Duodenal mucosa (tissue), 2 donors: Measurements from ENCODE around the gene MED23.

Experiments used
- H3K27ac ChIP-seq: one replicate; pipeline ENCODE4 v1.7.0; 2013; ENCODE audit warnings: low read depth, low read length
- H3K27me3 ChIP-seq, 2 donors: one replicate each; pipeline ENCODE4 v1.7.0; 2013; ENCODE audit warnings: low read length in 2 of 2, control low read depth in 1 of 2; ENCODE audit not compliant: insufficient read depth in 2 of 2, control insufficient read depth in 1 of 2
- H3K36me3 ChIP-seq, 2 donors: one replicate each; pipeline ENCODE4 v1.7.0; 2013; ENCODE audit warnings: low read length in 2 of 2, control low read depth in 1 of 2; ENCODE audit not compliant: insufficient read depth in 2 of 2, control insufficient read depth in 1 of 2
- H3K4me1 ChIP-seq, 2 donors: one replicate each; pipeline ENCODE4 v1.7.0; 2013; ENCODE audit warnings: low read length in 2 of 2, control low read depth in 1 of 2; ENCODE audit not compliant: insufficient read depth in 2 of 2, control insufficient read depth in 1 of 2
- H3K4me3 ChIP-seq, 2 donors: one replicate each; pipeline ENCODE4 v1.7.0; 2013; ENCODE audit warnings: low read length in 2 of 2, low read depth in 1 of 2
- H3K9ac ChIP-seq, 2 donors: one replicate each; pipeline ENCODE4 v1.7.0; 2013; ENCODE audit warnings: low read length in 2 of 2, low read depth in 1 of 2
- H3K9me3 ChIP-seq, 2 donors: one replicate each; pipeline ENCODE4 v1.7.0; 2013; ENCODE audit warnings: low read length in 2 of 2, control low read depth in 1 of 2; ENCODE audit not compliant: control insufficient read depth in 1 of 2

MED23 gene

GRCh38 chr6:131655951-131656350 is 27.9 kb upstream of the MED23 start:
- Histone ChIP-seq H3K4me1 (peaks cover 10 to 16% of the 10 kb centered on the region in 2 donors), H3K27me3 (no peaks in the 10 kb centered on the region), H3K9ac (no peak overlapping the region), H3K27ac (no peak overlapping the region), H3K9me3 (no peaks in the 10 kb centered on the region), H3K4me3 (no peak overlapping the region), H3K36me3 (no peaks in the 10 kb centered on the region)

- no peak overlapping the region for H3K9ac ChIP-seq
- H3K4me1 ChIP-seq = peaks cover 10 to 16% of the 10 kb centered on the region in 2 donors
- no peaks in the 10 kb centered on the region for H3K27me3 ChIP-seq
- H3K27ac ChIP-seq = no peak overlapping the region
- no peaks in the 10 kb centered on the region for H3K36me3 ChIP-seq
- H3K4me3 ChIP-seq = no peak overlapping the region
- no peaks in the 10 kb centered on the region for H3K9me3 ChIP-seq
These were observed 27.3 kb upstream of the MED23 start for GRCh38 chr6:131655387-131655786.

DNA sequence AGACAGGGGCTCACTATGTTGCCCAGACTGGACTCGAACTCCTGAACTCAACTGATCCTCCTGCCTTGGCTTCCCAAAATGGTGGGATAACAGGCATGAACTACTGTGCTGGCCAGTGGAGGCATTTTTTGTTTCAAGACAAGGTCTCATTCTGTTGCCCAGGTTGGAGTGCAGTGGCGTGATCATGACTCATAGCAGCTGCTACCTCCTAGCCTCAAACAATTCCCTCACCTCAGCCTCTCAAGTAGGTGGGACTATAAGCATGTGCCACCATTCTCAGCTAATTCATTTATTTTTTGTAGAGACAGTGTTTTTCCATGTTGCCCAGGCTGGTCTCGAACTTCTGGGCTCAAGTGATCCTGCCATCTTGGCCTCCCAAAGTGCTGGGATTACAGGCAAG is 26.3 kb upstream of the MED23 start:
- H3K27ac ChIP-seq = no peak overlapping the region

DNA sequence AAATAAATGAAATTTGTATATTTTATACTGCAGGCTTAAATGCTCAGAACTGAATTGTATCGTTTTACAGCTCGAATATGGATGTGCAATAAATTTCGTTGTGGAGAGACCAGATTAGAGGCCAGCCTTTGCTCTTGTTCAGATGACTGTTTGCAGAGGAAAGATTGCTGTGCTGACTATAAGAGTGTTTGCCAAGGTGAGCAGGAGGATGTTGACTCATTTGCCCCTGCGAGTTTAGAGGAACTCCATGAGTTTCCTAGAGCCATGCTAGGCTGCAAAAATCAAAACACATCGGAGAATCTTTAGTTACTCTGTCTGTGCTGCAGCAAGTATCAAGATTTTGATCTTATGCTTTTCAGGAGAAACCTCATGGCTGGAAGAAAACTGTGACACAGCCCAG is 24.4 kb upstream of the MED23 start:
- H3K9ac ChIP-seq = no peak overlapping the region
- H3K4me3 ChIP-seq = peak overlapping the region in 1 of 2 donors; percentile 32
- no peaks in the 10 kb centered on the region for H3K9me3 ChIP-seq
- H3K27ac ChIP-seq = no peak overlapping the region
- H3K36me3 ChIP-seq = no peaks in the 10 kb centered on the region
- no peaks in the 10 kb centered on the region for H3K27me3 ChIP-seq
- H3K4me1 ChIP-seq = peaks cover 22 to 30% of the 10 kb centered on the region in 2 donors

More for the DNA sequence above, 26.3 kb upstream of the MED23 start:
- no peaks in the 10 kb centered on the region for H3K36me3 ChIP-seq
- no peaks in the 10 kb centered on the region for H3K27me3 ChIP-seq
- no peak overlapping the region for H3K4me3 ChIP-seq
- no peaks in the 10 kb centered on the region for H3K9me3 ChIP-seq
- H3K9ac ChIP-seq = no peak overlapping the region
- peaks cover 18 to 23% of the 10 kb centered on the region in 2 donors for H3K4me1 ChIP-seq

GRCh38 chr6:131651782-131652181 is 23.7 kb upstream of the MED23 start:
- no peak overlapping the region for H3K27ac ChIP-seq
- no peaks in the 10 kb centered on the region for H3K27me3 ChIP-seq
- no peaks in the 10 kb centered on the region for H3K36me3 ChIP-seq
- H3K4me1 ChIP-seq = peaks cover 22 to 30% of the 10 kb centered on the region in 2 donors
- no peak overlapping the region for H3K9ac ChIP-seq
- H3K4me3 ChIP-seq = peak overlapping the region in 1 of 2 donors; percentile 32
- H3K9me3 ChIP-seq = no peaks in the 10 kb centered on the region

DNA sequence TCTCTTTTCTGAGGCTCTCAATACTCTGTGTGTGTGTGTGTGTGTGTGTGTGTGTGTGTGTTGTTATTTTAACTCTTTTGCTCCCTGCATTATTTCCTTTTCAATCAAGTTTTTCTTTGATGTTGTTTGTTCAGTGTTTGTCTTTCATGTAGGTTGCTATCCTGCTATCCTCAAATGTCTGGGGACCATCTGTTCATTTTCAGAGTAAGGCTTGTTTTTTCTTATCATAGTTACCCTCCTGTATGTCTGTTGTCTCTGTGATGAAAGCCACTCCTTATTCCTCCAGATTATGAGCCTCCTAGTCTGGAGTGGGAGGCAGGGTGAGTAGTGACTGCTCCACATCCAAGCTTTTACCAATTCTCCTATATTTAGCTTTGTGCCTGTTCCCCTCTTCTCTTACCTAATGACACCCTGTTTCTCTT is 18.2 kb upstream of the MED23 start:
- Histone ChIP-seq H3K27me3 (no peaks in the 10 kb centered on the region), H3K36me3 (no peaks in the 10 kb centered on the region), H3K9ac (no peak overlapping the region), H3K27ac (no peak overlapping the region), H3K4me3 (no peak overlapping the region), H3K4me1 (peaks cover 29 to 35% of the 10 kb centered on the region in 2 donors), H3K9me3 (no peaks in the 10 kb centered on the region)

- Histone ChIP-seq H3K9me3 (no peaks in the 10 kb centered on the region), H3K9ac (no peak overlapping the region), H3K4me1 (peaks cover 29 to 33% of the 10 kb centered on the region in 2 donors), H3K27me3 (no peaks in the 10 kb centered on the region), H3K27ac (no peak overlapping the region), H3K36me3 (no peaks in the 10 kb centered on the region), H3K4me3 (no peak overlapping the region)
These were observed 17.8 kb upstream of the MED23 start for GRCh38 chr6:131645846-131646245.

GRCh38 chr6:131644921-131645320 is 16.9 kb upstream of the MED23 start:
- no peaks in the 10 kb centered on the region for H3K27me3 ChIP-seq
- H3K4me1 ChIP-seq = peaks cover 27 to 32% of the 10 kb centered on the region in 2 donors
- no peak overlapping the region for H3K27ac ChIP-seq

DNA sequence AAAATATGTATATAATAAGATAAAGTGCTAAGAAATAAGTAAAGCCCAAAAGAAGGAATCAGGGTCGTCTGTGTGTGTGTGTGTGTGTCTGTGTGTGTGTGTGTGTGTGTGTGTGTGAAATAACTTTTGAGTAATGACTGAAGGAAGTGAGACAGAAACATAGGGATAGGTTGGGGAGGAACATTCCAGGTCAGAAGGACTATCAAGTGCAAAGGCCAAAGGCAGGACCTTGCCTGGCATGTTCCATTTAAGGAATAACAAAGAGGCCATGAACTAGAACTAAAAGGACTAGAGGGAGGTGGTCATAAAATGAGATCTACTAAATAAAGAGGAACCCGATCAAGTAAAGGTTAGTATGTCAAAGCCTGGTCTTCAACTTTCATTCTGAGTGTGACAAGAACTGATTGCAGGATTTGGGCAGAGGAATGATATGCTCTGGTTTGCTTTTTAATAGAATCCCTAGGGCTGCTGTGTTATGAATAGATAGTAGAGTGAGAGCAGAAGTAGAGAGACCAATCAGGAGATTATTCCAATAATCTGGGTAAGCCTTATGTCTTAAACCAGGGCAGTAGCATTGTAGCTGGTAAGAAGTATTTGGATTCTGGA is 15.9 kb upstream of the MED23 start:
- Histone ChIP-seq H3K36me3 (no peaks in the 10 kb centered on the region), H3K9ac (no peak overlapping the region), H3K4me3 (no peak overlapping the region), H3K27me3 (no peaks in the 10 kb centered on the region), H3K27ac (no peak overlapping the region), H3K4me1 (peaks cover 17 to 22% of the 10 kb centered on the region in 2 donors), H3K9me3 (no peaks in the 10 kb centered on the region)

More at GRCh38 chr6:131644921-131645320, 16.9 kb upstream of the MED23 start:
- H3K9me3 ChIP-seq = no peaks in the 10 kb centered on the region
- H3K36me3 ChIP-seq = no peaks in the 10 kb centered on the region
- no peak overlapping the region for H3K9ac ChIP-seq
- no peak overlapping the region for H3K4me3 ChIP-seq

GRCh38 chr6:131642987-131643611 is 15.1 kb upstream of the MED23 start:
- H3K36me3 ChIP-seq = no peaks in the 10 kb centered on the region
- H3K4me1 ChIP-seq = peaks cover 17 to 19% of the 10 kb centered on the region in 2 donors
- no peaks in the 10 kb centered on the region for H3K27me3 ChIP-seq
- no peak overlapping the region for H3K27ac ChIP-seq
- H3K9ac ChIP-seq = no peak overlapping the region
- no peaks in the 10 kb centered on the region for H3K9me3 ChIP-seq
- no peak overlapping the region for H3K4me3 ChIP-seq
